ENCODE data around the gene PPP1R7. TPM values are rescaled to one million over a fixed set of nuclear protein-coding genes. Genes with fewer than 3 reads are reported as not detected.
A peak's percentile ranks its signal among the peaks of the same experiment; 100 is the strongest.

Gene PPP1R7
- total RNA-seq, 2 experiments from 2014 or later: 36.4 to 38.2 TPM

- no peak for TF ChIP-seq CTCF (IDR thresholded peaks at IDR 0.05)
- intact Hi-C loops (cut with DNase I, micrococcal nuclease): no loop called here
- ChIA-PET CTCF (no interaction called here), POLR2A (interaction anchor here (1.0 to 5.1 kb wide), 4 partner anchors 9 to 38 kb away, joined by 4 to 40 read pairs (median 20); partner anchors contain the start of genes MTERF4, PASK and PPP1R7)
- Mint-ChIP-seq H3K27me3 (no peaks in the 10 kb centered on the region), H3K4me3 (peak overlapping the region; percentile 91), H3K27ac (peak overlapping the region; percentile 95), H3K4me1 (ENCODE audit: low read depth) (peaks cover 59% of the 10 kb centered on the region), H3K36me3 (ENCODE audit: low read depth) (peaks cover 57% of the 10 kb centered on the region), H3K9me3 (peaks cover 2% of the 10 kb centered on the region)
- peak in 6 of 14 experiments; percentile 44 to 72 (median 52) for DNase-seq
- Histone ChIP-seq H3K4me1 (ENCODE audit: insufficient read depth, low read length) (peaks cover 64% of the 10 kb centered on the region), H3K36me3 (ENCODE audit: insufficient read depth, low read length) (peaks cover 30% of the 10 kb centered on the region), H3K4me3 (ENCODE audit: low read length) (peak overlapping the region; percentile 68), H3K27ac (ENCODE audit: low read depth in 1 of 2, low read length in 2 of 2) (peak overlapping the region; percentile 54 to 90), H3K9me3 (ENCODE audit: control insufficient read depth in 1 of 2, insufficient read depth in 1 of 2, low read length in 2 of 2) (peaks cover 0 to 13% of the 10 kb centered on the region in 2 experiments), H3K27me3 (ENCODE audit: control insufficient read depth in 1 of 2, insufficient read depth in 2 of 2, low read length in 2 of 2) (no peaks in the 10 kb centered on the region)
- peak; percentile 45 for ATAC-seq (ENCODE audit: poor library complexity)
Observed at GRCh38 chr2:241111440-241111805, 38.8 kb upstream of the PPP1R7 start.

GRCh38 chr2:241112046-241112445 lies 38.2 kb upstream of the PPP1R7 start:
- Histone ChIP-seq H3K27me3 (ENCODE audit: control insufficient read depth in 1 of 2, insufficient read depth in 2 of 2, low read length in 2 of 2) (no peaks in the 10 kb centered on the region), H3K4me1 (ENCODE audit: insufficient read depth, low read length) (peaks cover 58% of the 10 kb centered on the region), H3K4me3 (ENCODE audit: low read length) (peak overlapping the region; percentile 68), H3K27ac (ENCODE audit: low read depth in 1 of 2, low read length in 2 of 2) (peak overlapping the region; percentile 54 to 90), H3K36me3 (ENCODE audit: insufficient read depth, low read length) (peaks cover 31% of the 10 kb centered on the region), H3K9me3 (ENCODE audit: control insufficient read depth in 1 of 2, insufficient read depth in 1 of 2, low read length in 2 of 2) (peaks cover 0 to 13% of the 10 kb centered on the region in 2 experiments)
- ChIA-PET CTCF (interaction anchor here (0.5 to 1.3 kb wide), 2 partner anchors 20 to 34 kb away, joined by 3 to 7 read pairs; no protein-coding TSS in a partner anchor), POLR2A (interaction anchor here (1.4 to 5.1 kb wide), 3 partner anchors 10 to 38 kb away, joined by 9 to 40 read pairs (median 31); partner anchors contain the start of genes MTERF4, PASK and PPP1R7)
- Mint-ChIP-seq H3K9me3 (peaks cover 2% of the 10 kb centered on the region), H3K27ac (peak overlapping the region; percentile 95), H3K27me3 (no peaks in the 10 kb centered on the region), H3K36me3 (ENCODE audit: low read depth) (peaks cover 63% of the 10 kb centered on the region), H3K4me3 (peak overlapping the region; percentile 83), H3K4me1 (ENCODE audit: low read depth) (peaks cover 53% of the 10 kb centered on the region)
- DNase-seq: no peak
- intact Hi-C loops (cut with DNase I, micrococcal nuclease): no loop called here
- ATAC-seq (ENCODE audit: poor library complexity): no peak
- TF ChIP-seq CTCF (IDR thresholded peaks at IDR 0.05): no peak

- Mint-ChIP-seq H3K4me3 (peak overlapping the region; percentile 83), H3K36me3 (ENCODE audit: low read depth) (peaks cover 68% of the 10 kb centered on the region), H3K27me3 (no peaks in the 10 kb centered on the region), H3K27ac (peak overlapping the region; percentile 95), H3K9me3 (peaks cover 2% of the 10 kb centered on the region), H3K4me1 (ENCODE audit: low read depth) (peaks cover 48% of the 10 kb centered on the region)
- H3K4me1 ChIP-seq (ENCODE audit: insufficient read depth, low read length): peaks cover 52% of the 10 kb centered on the region
- H3K27me3 ChIP-seq (ENCODE audit: control insufficient read depth in 1 of 2, insufficient read depth in 2 of 2, low read length in 2 of 2): no peaks in the 10 kb centered on the region
- H3K4me3 ChIP-seq (ENCODE audit: low read length): peak overlapping the region; percentile 68
- ChIA-PET CTCF (interaction anchor here (0.5 to 1.6 kb wide), 3 partner anchors 20 to 38 kb away, joined by 3 to 7 read pairs (median 5); partner anchors contain the start of gene PPP1R7), POLR2A (interaction anchor here (0.8 to 4.4 kb wide), 3 partner anchors 11 to 37 kb away, joined by 4 to 31 read pairs (median 9); partner anchors contain the start of genes MTERF4 and PASK)
- ATAC-seq (ENCODE audit: poor library complexity): peak; percentile 39
- intact Hi-C loops (cut with DNase I, micrococcal nuclease): no loop called here
- peaks cover 0 to 13% of the 10 kb centered on the region in 2 experiments for H3K9me3 ChIP-seq (ENCODE audit: control insufficient read depth in 1 of 2, insufficient read depth in 1 of 2, low read length in 2 of 2)
- H3K36me3 ChIP-seq (ENCODE audit: insufficient read depth, low read length): peaks cover 29% of the 10 kb centered on the region
- peak overlapping the region; percentile 54 to 90 for H3K27ac ChIP-seq (ENCODE audit: low read depth in 1 of 2, low read length in 2 of 2)
- peak in 8 of 14 experiments; percentile 27 to 85 (median 53) for DNase-seq
- no peak for TF ChIP-seq CTCF (IDR thresholded peaks at IDR 0.05)
Observed at GRCh38 chr2:241112592-241112991, 37.7 kb upstream of the PPP1R7 start.

All from CD4-positive, alpha-beta T cell (primary cell).